HepG2 (cell line): ENCODE results near the gene GPR176. TPM values are rescaled to one million over a fixed set of nuclear protein-coding genes. Genes with fewer than 3 reads are reported as not detected.

Experiments used
- ATAC-seq: fragments of 200-7000 bp; cut with Tn5 transposase; 3 replicates; pipeline ENCODE4 v1.9.1; 2020; ENCODE audit warnings: mild to moderate bottlenecking, moderate library complexity
- BruUV-seq: library from RNA; stranded (reverse); fragments of 400-500 nt; replicated peaks from 2 replicates; lab custom pipeline; 2021; lab: Mats Ljungman, UMichigan
- CTCF ChIA-PET: fragments of 300-600 bp; formaldehyde crosslinking; extraction: SDS; loops from one replicate; lab custom pipeline; 2021; ENCODE audit warnings: low total read pairs, inconsistent platforms, low intra/inter-chr PET ratio; lab: Yijun Ruan, JAX
- POLR2A ChIA-PET: fragments of 350-600 bp; sonication (Branson Sonifier 250); formaldehyde crosslinking; loops from one replicate; lab custom pipeline; 2020; ENCODE audit warnings: antibody characterized with exemption, inconsistent platforms; lab: Yijun Ruan, JAX
- DNase-seq: peaks from one replicate; pipeline ENCODE4 v3.0.0-alpha.2; 2015; ENCODE audit warnings: low spot score
- FAIRE-seq: peaks from 3 replicates; lab custom pipeline; 2011; peaks lifted over from hg19 to GRCh38; lab: Jason Lieb, UNC
- H2AFZ ChIP-seq: one replicate; pipeline ENCODE4 v1.6.1; 2011; ENCODE audit warnings: low read length, inconsistent platforms
- H3K27ac ChIP-seq: fragments of 300-600 bp; 3 replicates; pipeline ENCODE4 v1.8.0; 2011; ENCODE audit warnings: mixed run types, mild to moderate bottlenecking, mixed read lengths, low read length, inconsistent platforms; ENCODE audit not compliant: insufficient read depth; ENCODE audit errors: extremely low read length
- H3K27me3 ChIP-seq, 2 experiments: fragments of 200-600 bp in 1 of 2; 2 replicates in 1 of 2; 3 replicates in 1 of 2; pipeline versions ENCODE4 v1.6.0 to v1.8.0; 2011; ENCODE audit warnings: low read length in 2 of 2, mild to moderate bottlenecking in 2 of 2, moderate library complexity in 2 of 2, inconsistent platforms in 1 of 2; ENCODE audit not compliant: insufficient read depth in 2 of 2, control insufficient read depth in 1 of 2
- H3K36me3 ChIP-seq, 2 experiments: fragments of 200-600 bp in 1 of 2; replicated peaks in 1 of 2; 2 replicates in 1 of 2; 3 replicates in 1 of 2; pipeline versions ENCODE4 v1.5.1 to v1.8.0; 2011; ENCODE audit warnings: low read length in 2 of 2, inconsistent platforms in 1 of 2; ENCODE audit not compliant: insufficient read depth in 2 of 2, control insufficient read depth in 1 of 2
- H3K4me1 ChIP-seq: 2 replicates; pipeline ENCODE4 v1.5.1; 2012; ENCODE audit warnings: low read length, inconsistent platforms; ENCODE audit not compliant: insufficient read depth
- H3K4me2 ChIP-seq: 2 replicates; pipeline ENCODE4 v1.6.0; 2011; ENCODE audit warnings: low read depth, low read length, inconsistent platforms
- H3K4me3 ChIP-seq, 3 experiments: fragments of 200-600 bp in 1 of 3; sonication (generic), shearing (Covaris generic) in 1 of 3; replicated peaks in 1 of 3; 2 replicates each; pipeline ENCODE4 v1.5.1; 2011 to 2016; ENCODE audit warnings: low read length in 3 of 3, inconsistent platforms in 2 of 3, low read depth in 2 of 3, mild to moderate bottlenecking in 2 of 3, control low read depth in 1 of 3, mixed read lengths in 1 of 3; ENCODE audit not compliant: insufficient read depth in 1 of 3
- H3K79me2 ChIP-seq: one replicate; pipeline ENCODE4 v1.6.1; 2011; ENCODE audit warnings: low read length, inconsistent platforms; ENCODE audit not compliant: insufficient read depth
- H3K9ac ChIP-seq: 2 replicates; pipeline ENCODE4 v1.6.0; 2011; ENCODE audit warnings: mild to moderate bottlenecking, low read depth, low read length, inconsistent platforms; ENCODE audit not compliant: insufficient read depth
- H3K9me3 ChIP-seq: 2 replicates; pipeline ENCODE4 v1.5.1; 2012; ENCODE audit warnings: mild to moderate bottlenecking, low read length
- H4K20me1 ChIP-seq: 2 replicates; pipeline ENCODE4 v1.6.0; 2011; ENCODE audit warnings: inconsistent platforms, mild to moderate bottlenecking, low read length, moderate library complexity; ENCODE audit not compliant: insufficient read depth
- GATA4 ChIP-seq: sonication (generic); IDR thresholded peaks from 2 replicates; pipeline ENCODE4 v1.6.1; 2016; ENCODE audit warnings: antibody characterized with exemption, low read depth, borderline replicate concordance
- IRX3 ChIP-seq: sonication (generic); formaldehyde crosslinking; IDR thresholded peaks from 2 replicates; pipeline ENCODE4 v1.8.1; 2023; ENCODE audit warnings: mild to moderate bottlenecking, low read depth, missing genetic modification reagents, borderline replicate concordance
- ISX ChIP-seq: sonication (generic); formaldehyde crosslinking; conservative IDR thresholded peaks from 2 replicates; pipeline ENCODE4 v1.5.0; 2020; ENCODE audit warnings: missing genetic modification reagents
- KMT2A ChIP-seq: sonication (generic); formaldehyde crosslinking; IDR thresholded peaks from 2 replicates; pipeline ENCODE4 v1.4.0; 2020; ENCODE audit warnings: missing genetic modification reagents
- MAFF ChIP-seq: IDR thresholded peaks from 2 replicates; pipeline ENCODE4 v1.6.1; 2011; ENCODE audit warnings: low read depth, low read length, improper control_type of control experiment
- MTF1 ChIP-seq: sonication (generic); formaldehyde crosslinking; IDR thresholded peaks from 2 replicates; pipeline ENCODE4 v1.5.0; 2020; ENCODE audit warnings: missing genetic modification reagents
- NAIF1 ChIP-seq: sonication (generic); formaldehyde crosslinking; IDR thresholded peaks from 2 replicates; pipeline ENCODE4 v1.5.0; 2020; ENCODE audit warnings: mild to moderate bottlenecking, missing genetic modification reagents, borderline replicate concordance
- SNAI1 ChIP-seq: sonication (generic); formaldehyde crosslinking; IDR thresholded peaks from 2 replicates; pipeline ENCODE4 v1.5.0; 2020; ENCODE audit warnings: mild to moderate bottlenecking, missing genetic modification reagents, borderline replicate concordance
- THYN1 ChIP-seq: sonication (generic); formaldehyde crosslinking; IDR thresholded peaks from 2 replicates; pipeline ENCODE4 v1.8.1; 2023; ENCODE audit warnings: low read depth, mild to moderate bottlenecking, moderate library complexity, missing genetic modification reagents, borderline replicate concordance
- ZFP36 ChIP-seq: fragments of 150-350 bp; IDR thresholded peaks from 2 replicates; pipeline ENCODE4 v1.6.1; 2018; ENCODE audit warnings: borderline replicate concordance, low read length, low read depth; ENCODE audit not compliant: partially characterized antibody
- ZFY ChIP-seq: sonication (generic); formaldehyde crosslinking; IDR thresholded peaks from 2 replicates; pipeline ENCODE4 v1.4.0; 2020; ENCODE audit warnings: missing genetic modification reagents
- ZNF317 ChIP-seq: sonication (generic); formaldehyde crosslinking; IDR thresholded peaks from 2 replicates; pipeline ENCODE4 v1.5.0; 2020; ENCODE audit warnings: mild to moderate bottlenecking, missing genetic modification reagents
- ZNF530 ChIP-seq: sonication (generic); formaldehyde crosslinking; IDR thresholded peaks from 2 replicates; pipeline ENCODE4 v1.5.0; 2020; ENCODE audit warnings: low read depth, mild to moderate bottlenecking, missing genetic modification reagents
- ZNF737 ChIP-seq: sonication (generic); formaldehyde crosslinking; IDR thresholded peaks from 2 replicates; pipeline ENCODE4 v1.5.0; 2020; ENCODE audit warnings: missing genetic modification reagents, mild to moderate bottlenecking, borderline replicate concordance
- ZNF781 ChIP-seq: sonication (generic); formaldehyde crosslinking; IDR thresholded peaks from 2 replicates; pipeline ENCODE4 v1.5.1; 2020; ENCODE audit warnings: borderline replicate concordance, mild to moderate bottlenecking, missing genetic modification reagents; ENCODE audit errors: not compliant biosample characterization
- ZNF782 ChIP-seq: sonication (generic); formaldehyde crosslinking; IDR thresholded peaks from 2 replicates; pipeline ENCODE4 v1.4.0; 2020; ENCODE audit warnings: missing genetic modification reagents, mild to moderate bottlenecking, borderline replicate concordance
- ZSCAN20 ChIP-seq: sonication (generic); formaldehyde crosslinking; IDR thresholded peaks from 2 replicates; pipeline ENCODE4 v1.4.0; 2020; ENCODE audit warnings: missing genetic modification reagents, mild to moderate bottlenecking, borderline replicate concordance
- WGBS: methylation state at CpG from one replicate; pipeline ENCODE4 v1.1.6; 2017; ENCODE audit warnings: low lambda C conversion rate; 5-methylcytosine and 5-hydroxymethylcytosine counted together
- in situ Hi-C: cut with HindIII; loops from 2 replicates; pipeline ENCODE4 v1.10.0; 2017; ENCODE audit warnings: low pct_unique_long_range_greater_than_20kb; ENCODE audit not compliant: extremely low pct_ligation_motif_present
- intact Hi-C: fragments of 100-400 bp; cut with micrococcal nuclease; formaldehyde crosslinking; loops from one replicate; pipeline ENCODE4 v1.10.0; 2022; ENCODE audit not compliant: unreplicated experiment
- polyA plus RNA-seq, 8 experiments: library from polyadenylated mRNA; depleted of rRNA in 3 of 8; stranded (reverse) in 7 of 8; unstranded in 1 of 8; fragments of >200 nt; fragmentation: Illumina TruSeq in 4 of 8; extraction: Trizol in 4 of 8; gene quantifications; 2 replicates each; pipeline versions ENCODE4 v1.2.1 to v1.2.3, GENCODE V29; 2011 to 2016; ENCODE audit warnings: low read depth in 4 of 8, missing spikeins in 1 of 8, mixed read lengths in 1 of 8; ENCODE audit not compliant: insufficient read depth in 1 of 8
- total RNA-seq, 5 experiments: library from RNA; depleted of rRNA; stranded (reverse); fragments of >200 nt; fragmentation: Illumina TruSeq; extraction: Trizol; gene quantifications; 2 replicates each; pipeline ENCODE4 v1.2.3, GENCODE V29; 2016; ENCODE audit warnings: low read depth in 1 of 5
- TF ChIP-seq, protein P1 (sequence below): sonication (generic); formaldehyde crosslinking; IDR thresholded peaks from 2 replicates; pipeline ENCODE4 v1.4.0; 2020; ENCODE audit warnings: mild to moderate bottlenecking, missing genetic modification reagents
- TF ChIP-seq, protein P2 (sequence below): sonication (generic); formaldehyde crosslinking; IDR thresholded peaks from 2 replicates; pipeline ENCODE4 v1.4.0; 2020; ENCODE audit warnings: mild to moderate bottlenecking, missing genetic modification reagents
- TF ChIP-seq, protein P3 (sequence below): sonication (generic); formaldehyde crosslinking; IDR thresholded peaks from 2 replicates; pipeline ENCODE4 v1.5.0; 2020; ENCODE audit warnings: mild to moderate bottlenecking, missing genetic modification reagents

GPR176 gene
- total and polyA plus RNA-seq, 2 of the 13 experiments (the other 11 are each of a cell fraction or from before 2014, with no cell fraction given): 0.11 to 0.20 TPM

DNA sequence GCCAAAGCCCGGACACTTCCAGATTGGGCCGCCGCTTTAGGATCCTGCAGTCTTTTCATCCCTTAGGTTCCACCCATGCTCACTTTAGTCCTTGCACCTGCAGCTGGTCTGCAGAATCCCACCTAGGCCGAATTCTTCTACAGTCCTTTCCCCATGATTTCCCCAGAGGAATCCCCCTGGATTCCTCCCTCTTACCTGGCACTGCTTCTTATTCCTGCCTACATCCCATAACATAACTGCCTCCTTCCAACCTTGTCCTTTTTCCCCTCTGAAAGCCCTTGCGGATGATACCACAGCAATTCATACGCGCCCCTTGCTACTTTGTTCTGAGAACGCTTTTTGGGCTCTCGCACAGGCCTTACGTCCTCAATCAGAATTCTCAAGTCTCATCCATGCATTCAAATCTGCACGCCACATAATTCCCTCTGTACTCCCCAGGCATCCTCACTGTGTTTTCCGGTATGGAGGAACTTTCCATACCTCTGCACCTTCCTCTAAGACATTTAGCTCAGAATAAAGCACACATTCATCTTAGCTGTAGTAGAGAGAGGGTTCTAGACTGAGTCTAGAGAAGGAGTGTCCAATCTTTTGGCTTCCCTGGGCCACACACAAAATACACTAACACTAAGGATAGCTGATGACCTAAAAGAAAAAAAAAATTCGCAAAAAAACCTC lies 14.5 kb upstream of the GPR176 start:
- Histone ChIP-seq H3K79me2 (peaks cover 14% of the 10 kb centered on the region), H3K4me2 (peak overlapping the region; percentile 89), H3K27ac (peak overlapping the region; percentile 68), H2AFZ (peak overlapping the region; percentile 54), H3K36me3 (no peaks in the 10 kb centered on the region; a peak in 2 of 5 replicates), H3K4me1 (peaks cover 40% of the 10 kb centered on the region), H3K4me3 (peak overlapping the region; percentile 84 to 88 (median 87)), H4K20me1 (no peaks in the 10 kb centered on the region; the same call in 1 of the 2 replicates), H3K9ac (peak overlapping the region; percentile 91), H3K9me3 (no peaks in the 10 kb centered on the region), H3K27me3 (peaks cover 3 to 8% of the 10 kb centered on the region in 2 experiments; a peak in 4 of 5 replicates)
- CTCF ChIA-PET: no interaction called here
- WGBS: 1% methylated on average over 10 of the region's 13 CpGs
- intact Hi-C loops: loop anchor here (2.0 to 5.0 kb wide), 2 partner anchors 68 to 148 kb away; no protein-coding TSS in a partner anchor
- in situ Hi-C loops: no loop called here
- ATAC-seq (peak; percentile 56), FAIRE-seq (peak; percentile 12), DNase-seq (peak; percentile 9)
- POLR2A ChIA-PET: interaction anchor here (0.9 to 3.9 kb wide), 13 partner anchors 8 to 172 kb away, joined by 3 to 27 read pairs (median 5); partner anchors contain the start of genes FSIP1 and GPR176
- BruUV-seq: TSS peak; percentile 53
- TF ChIP-seq, protein P1, sequence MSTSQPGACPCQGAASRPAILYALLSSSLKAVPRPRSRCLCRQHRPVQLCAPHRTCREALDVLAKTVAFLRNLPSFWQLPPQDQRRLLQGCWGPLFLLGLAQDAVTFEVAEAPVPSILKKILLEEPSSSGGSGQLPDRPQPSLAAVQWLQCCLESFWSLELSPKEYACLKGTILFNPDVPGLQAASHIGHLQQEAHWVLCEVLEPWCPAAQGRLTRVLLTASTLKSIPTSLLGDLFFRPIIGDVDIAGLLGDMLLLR: 0 out of 2 replicates have a peak, but pooled peaks have one; percentile 16
- TF ChIP-seq ZFP36: no peak
- peak; percentile 75; the same call in 1 of the 2 replicates for TF ChIP-seq NAIF1 (CRISPR knock-in tag)
- TF ChIP-seq, protein P2, sequence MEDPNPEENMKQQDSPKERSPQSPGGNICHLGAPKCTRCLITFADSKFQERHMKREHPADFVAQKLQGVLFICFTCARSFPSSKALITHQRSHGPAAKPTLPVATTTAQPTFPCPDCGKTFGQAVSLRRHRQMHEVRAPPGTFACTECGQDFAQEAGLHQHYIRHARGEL (CRISPR knock-in tag): no peak
- 0 out of 2 replicates have a peak, but pooled peaks have one; percentile 13 for TF ChIP-seq IRX3 (CRISPR knock-in tag)
- TF ChIP-seq ISX (CRISPR knock-in tag): 0 out of 2 replicates have a peak, but pooled peaks have one; percentile 64
- TF ChIP-seq ZFY (CRISPR knock-in tag): peak; percentile 59
- 0 out of 2 replicates have a peak, but pooled peaks have one; percentile 54 for TF ChIP-seq ZNF530 (CRISPR knock-in tag)
- TF ChIP-seq ZNF781 (CRISPR knock-in tag): peak; percentile 24
- peak; percentile 66; the same call in 1 of the 2 replicates for TF ChIP-seq MTF1 (CRISPR knock-in tag)
- no peak for TF ChIP-seq ZNF782 (CRISPR knock-in tag)
- TF ChIP-seq ZNF737 (CRISPR knock-in tag): peak; percentile 32; the same call in 1 of the 2 replicates
- 0 out of 2 replicates have a peak, but pooled peaks have one; percentile 62 for TF ChIP-seq ZNF317 (CRISPR knock-in tag)
- peak; percentile 16; the same call in 1 of the 2 replicates for TF ChIP-seq KMT2A (CRISPR knock-in tag)
- peak; percentile 27; the same call in 1 of the 2 replicates for TF ChIP-seq ZSCAN20 (CRISPR knock-in tag)
- no peak for TF ChIP-seq GATA4
- TF ChIP-seq, protein P3, sequence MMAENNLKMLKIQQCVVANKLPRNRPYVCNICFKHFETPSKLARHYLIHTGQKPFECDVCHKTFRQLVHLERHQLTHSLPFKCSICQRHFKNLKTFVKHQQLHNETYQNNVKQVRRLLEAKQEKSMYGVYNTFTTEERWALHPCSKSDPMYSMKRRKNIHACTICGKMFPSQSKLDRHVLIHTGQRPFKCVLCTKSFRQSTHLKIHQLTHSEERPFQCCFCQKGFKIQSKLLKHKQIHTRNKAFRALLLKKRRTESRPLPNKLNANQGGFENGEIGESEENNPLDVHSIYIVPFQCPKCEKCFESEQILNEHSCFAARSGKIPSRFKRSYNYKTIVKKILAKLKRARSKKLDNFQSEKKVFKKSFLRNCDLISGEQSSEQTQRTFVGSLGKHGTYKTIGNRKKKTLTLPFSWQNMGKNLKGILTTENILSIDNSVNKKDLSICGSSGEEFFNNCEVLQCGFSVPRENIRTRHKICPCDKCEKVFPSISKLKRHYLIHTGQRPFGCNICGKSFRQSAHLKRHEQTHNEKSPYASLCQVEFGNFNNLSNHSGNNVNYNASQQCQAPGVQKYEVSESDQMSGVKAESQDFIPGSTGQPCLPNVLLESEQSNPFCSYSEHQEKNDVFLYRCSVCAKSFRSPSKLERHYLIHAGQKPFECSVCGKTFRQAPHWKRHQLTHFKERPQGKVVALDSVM: 0 out of 2 replicates have a peak, but pooled peaks have one; percentile 41
- TF ChIP-seq MAFF: no peak
- 0 out of 2 replicates have a peak, but pooled peaks have one; percentile 30 for TF ChIP-seq THYN1
- 0 out of 2 replicates have a peak, but pooled peaks have one; percentile 53 for TF ChIP-seq SNAI1 (CRISPR knock-in tag)
